Glutamatergic neuron (in vitro differentiated cells): Measurements from ENCODE around the gene MEIS3. TPM values are rescaled to one million over a fixed set of nuclear protein-coding genes. Genes with fewer than 3 reads are reported as not detected.

Experiments
- DNase-seq: peaks from one replicate; pipeline ENCODE4 v3.0.0; 2022
- H3K27ac Mint-ChIP-seq: one replicate; pipeline ENCODE4 v1.8.0; 2020; ENCODE audit warnings: mild to moderate bottlenecking, mixed read lengths, inconsistent platforms; ENCODE audit not compliant: unreplicated experiment
- H3K27me3 Mint-ChIP-seq: one replicate; pipeline ENCODE4 v1.8.0; 2020; ENCODE audit warnings: mild to moderate bottlenecking, moderate library complexity, mixed read lengths, inconsistent platforms; ENCODE audit not compliant: unreplicated experiment
- H3K36me3 Mint-ChIP-seq: one replicate; pipeline ENCODE4 v1.8.0; 2020; ENCODE audit warnings: mild to moderate bottlenecking, mixed read lengths, inconsistent platforms; ENCODE audit not compliant: unreplicated experiment
- H3K4me1 Mint-ChIP-seq: one replicate; pipeline ENCODE4 v1.8.0; 2020; ENCODE audit warnings: mild to moderate bottlenecking, low read depth, mixed read lengths, inconsistent platforms; ENCODE audit not compliant: unreplicated experiment
- H3K4me3 Mint-ChIP-seq: one replicate; pipeline ENCODE4 v1.8.0; 2020; ENCODE audit warnings: mild to moderate bottlenecking, mixed read lengths, inconsistent platforms; ENCODE audit not compliant: unreplicated experiment
- H3K9me3 Mint-ChIP-seq: one replicate; pipeline ENCODE4 v1.8.0; 2020; ENCODE audit warnings: mild to moderate bottlenecking, moderate library complexity, mixed read lengths, inconsistent platforms; ENCODE audit not compliant: unreplicated experiment
- total RNA-seq: library from RNA; stranded (reverse); fragmentation: NEBNext Ultra II Directional; extraction: Animal tissue kit (Norgen Biotek cat#: 25700); gene quantifications from one replicate; pipeline ENCODE4 v1.2.1, GENCODE V29; 2021; ENCODE audit not compliant: unreplicated experiment
- TF ChIP-seq, protein P1 (sequence below): fragments of 200-600 bp; sonication (generic); IDR thresholded peaks from one replicate; pipeline ENCODE4 v1.5.0; 2021; ENCODE audit not compliant: partially characterized antibody, unreplicated experiment

The MEIS3 gene
- total RNA-seq, 1 donor from 2014 or later, result 255 TPM

- H3K4me1 Mint-ChIP-seq, result peaks cover 5% of the 10 kb centered on the region
Observed at GRCh38 chr19:47411101-47411500, 8.2 kb downstream of the MEIS3 start.

GRCh38 chr19:47408156-47408938 is 11.0 kb downstream of the MEIS3 start:
- TF ChIP-seq, protein P1, sequence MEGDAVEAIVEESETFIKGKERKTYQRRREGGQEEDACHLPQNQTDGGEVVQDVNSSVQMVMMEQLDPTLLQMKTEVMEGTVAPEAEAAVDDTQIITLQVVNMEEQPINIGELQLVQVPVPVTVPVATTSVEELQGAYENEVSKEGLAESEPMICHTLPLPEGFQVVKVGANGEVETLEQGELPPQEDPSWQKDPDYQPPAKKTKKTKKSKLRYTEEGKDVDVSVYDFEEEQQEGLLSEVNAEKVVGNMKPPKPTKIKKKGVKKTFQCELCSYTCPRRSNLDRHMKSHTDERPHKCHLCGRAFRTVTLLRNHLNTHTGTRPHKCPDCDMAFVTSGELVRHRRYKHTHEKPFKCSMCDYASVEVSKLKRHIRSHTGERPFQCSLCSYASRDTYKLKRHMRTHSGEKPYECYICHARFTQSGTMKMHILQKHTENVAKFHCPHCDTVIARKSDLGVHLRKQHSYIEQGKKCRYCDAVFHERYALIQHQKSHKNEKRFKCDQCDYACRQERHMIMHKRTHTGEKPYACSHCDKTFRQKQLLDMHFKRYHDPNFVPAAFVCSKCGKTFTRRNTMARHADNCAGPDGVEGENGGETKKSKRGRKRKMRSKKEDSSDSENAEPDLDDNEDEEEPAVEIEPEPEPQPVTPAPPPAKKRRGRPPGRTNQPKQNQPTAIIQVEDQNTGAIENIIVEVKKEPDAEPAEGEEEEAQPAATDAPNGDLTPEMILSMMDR, result no peak
- Mint-ChIP-seq H3K9me3 (peaks cover 11% of the 10 kb centered on the region), H3K4me1 (peaks cover 6% of the 10 kb centered on the region), H3K4me3 (peak overlapping the region; percentile 74), H3K36me3 (peaks cover 19% of the 10 kb centered on the region), H3K27ac (no peak overlapping the region), H3K27me3 (peaks cover 21% of the 10 kb centered on the region)
- DNase-seq, result no peak

More at GRCh38 chr19:47411101-47411500, 8.2 kb downstream of the MEIS3 start:
- H3K9me3 Mint-ChIP-seq, result peaks cover 14% of the 10 kb centered on the region
- TF ChIP-seq, protein P1, result no peak
- no peak overlapping the region for H3K27ac Mint-ChIP-seq
- H3K4me3 Mint-ChIP-seq, result no peak overlapping the region
- peaks cover 19% of the 10 kb centered on the region for H3K27me3 Mint-ChIP-seq
- DNase-seq, result no peak
- H3K36me3 Mint-ChIP-seq, result peaks cover 22% of the 10 kb centered on the region

DNA sequence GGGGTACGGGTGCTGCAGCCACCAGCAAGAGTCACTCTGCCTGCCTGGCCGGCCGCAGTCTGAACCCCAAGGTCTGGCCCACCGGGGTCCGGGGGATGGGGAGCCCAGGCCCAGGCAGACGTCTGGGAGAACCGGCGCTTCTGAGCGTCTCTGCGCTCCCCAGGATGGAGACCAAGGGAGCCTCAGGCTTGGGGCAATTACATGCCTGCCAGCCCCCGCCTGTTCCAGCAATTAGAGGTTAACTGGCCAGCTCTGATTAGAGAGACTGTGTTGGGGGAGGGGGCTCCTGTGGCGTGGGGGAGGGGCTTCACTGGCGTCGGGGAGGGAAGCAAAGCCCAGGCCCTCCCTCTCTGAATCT is 11.9 kb downstream of the MEIS3 start:
- TF ChIP-seq, protein P1, result no peak
- Mint-ChIP-seq H3K4me1 (peaks cover 6% of the 10 kb centered on the region), H3K4me3 (no peak overlapping the region), H3K27me3 (peaks cover 20% of the 10 kb centered on the region), H3K27ac (no peak overlapping the region), H3K9me3 (peaks cover 11% of the 10 kb centered on the region), H3K36me3 (peaks cover 16% of the 10 kb centered on the region)
- peak; percentile 39 for DNase-seq

DNA sequence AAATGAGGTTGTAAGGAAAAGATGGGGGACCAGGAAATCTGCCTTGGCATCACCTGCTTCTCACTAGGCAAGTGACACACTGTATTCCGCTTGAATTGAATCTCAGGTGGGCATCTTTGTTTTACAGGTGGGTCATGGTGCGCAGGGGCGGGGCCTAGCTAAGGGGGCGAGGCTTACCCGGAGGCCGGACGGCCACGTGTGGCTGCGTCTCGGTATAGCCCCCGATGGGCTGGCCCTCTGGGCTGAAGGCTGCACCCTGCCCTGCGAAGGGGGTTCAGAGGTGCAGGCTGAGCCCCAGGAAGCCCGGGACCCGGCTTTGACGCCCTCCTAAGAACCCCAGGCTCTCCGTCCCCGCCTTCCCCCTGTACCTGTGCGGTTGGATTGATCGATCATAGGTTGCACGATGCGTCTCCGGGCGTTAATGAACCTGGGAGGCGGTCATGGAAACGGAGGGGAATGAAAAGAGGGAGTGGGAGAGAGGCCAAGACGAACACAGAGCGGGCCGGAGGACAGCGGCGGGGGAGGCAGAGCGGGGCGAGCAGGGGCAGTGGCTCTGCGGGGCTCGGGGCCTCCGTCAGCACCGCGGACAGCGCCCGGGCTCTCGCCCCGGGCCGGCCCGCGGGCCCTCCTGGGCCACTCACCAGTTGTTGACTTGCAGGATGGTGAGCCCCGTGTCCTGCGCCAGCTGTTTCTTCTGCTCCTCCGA is 12.5 kb downstream of the MEIS3 start:
- H3K4me3 Mint-ChIP-seq, result peak overlapping the region; percentile 21
- peaks cover 6% of the 10 kb centered on the region for H3K4me1 Mint-ChIP-seq
- peaks cover 16% of the 10 kb centered on the region for H3K36me3 Mint-ChIP-seq
- peaks cover 11% of the 10 kb centered on the region for H3K9me3 Mint-ChIP-seq
- DNase-seq, result no peak
- TF ChIP-seq, protein P1, result no peak
- peaks cover 20% of the 10 kb centered on the region for H3K27me3 Mint-ChIP-seq
- peak overlapping the region; percentile 44 for H3K27ac Mint-ChIP-seq
